Stimulated activated CD8-positive, alpha-beta memory T cell treated with anti-CD3 and anti-CD28 coated beads, Interleukin-4, amount 100 ng/mL, for 1 hour (primary cell): ENCODE measurements around the gene PLAAT1.

Experiments used
- DNase-seq, 2 donors: peaks; one replicate each; pipeline ENCODE4 v3.0.0-alpha.2; 2020; ENCODE audit warnings: low read depth in 2 of 2, low spot score in 1 of 2

PLAAT1 gene

GRCh38 chr3:193250492-193250891, 9.5 kb downstream of the PLAAT1 start:
- no peak for DNase-seq

GRCh38 chr3:193253986-193254660, 13.1 kb downstream of the PLAAT1 start:
- DNase-seq: no peak

GRCh38 chr3:193261970-193262369, 20.9 kb downstream of the PLAAT1 start:
- no peak for DNase-seq

- no peak for DNase-seq
Measured at GRCh38 chr3:193262707-193263106, 21.7 kb downstream of the PLAAT1 start.

GRCh38 chr3:193269343-193270028, 28.5 kb downstream of the PLAAT1 start:
- no peak for DNase-seq

GRCh38 chr3:193270451-193270850, 29.4 kb downstream of the PLAAT1 start:
- DNase-seq: no peak

- no peak for DNase-seq
Measured at GRCh38 chr3:193271101-193271840, 30.2 kb downstream of the PLAAT1 start.

- DNase-seq: no peak
Measured at GRCh38 chr3:193292386-193292785, 51.4 kb downstream of the PLAAT1 start.

- no peak for DNase-seq
Measured at GRCh38 chr3:193295985-193296384, 55.0 kb downstream of the PLAAT1 start.

- no peak for DNase-seq
Measured at GRCh38 chr3:193297421-193297820, 56.4 kb downstream of the PLAAT1 start.

- no peak for DNase-seq
Measured at GRCh38 chr3:193301433-193301832, 60.4 kb downstream of the PLAAT1 start.

- DNase-seq: no peak
Measured at GRCh38 chr3:193305356-193305755, 64.3 kb downstream of the PLAAT1 start.

GRCh38 chr3:193310914-193311723, 70.1 kb downstream of the PLAAT1 start:
- no peak for DNase-seq

- DNase-seq: no peak
Measured at GRCh38 chr3:193313061-193313958, 72.3 kb downstream of the PLAAT1 start.

GRCh38 chr3:193314161-193314560, 73.1 kb downstream of the PLAAT1 start:
- DNase-seq: no peak

GRCh38 chr3:193317682-193318300, 76.8 kb downstream of the PLAAT1 start:
- DNase-seq: no peak
